Dedifferentiated amniotic fluid mesenchymal stem cell (primary cell): ENCODE results near the gene UBLCP1.
A peak's percentile ranks its signal among the peaks of the same experiment; 100 is the strongest.

Experiments used
- DNase-seq: peaks from one replicate; pipeline ENCODE4 v3.0.0-alpha.2; 2016; ENCODE audit errors: extremely low spot score

UBLCP1 gene

DNA sequence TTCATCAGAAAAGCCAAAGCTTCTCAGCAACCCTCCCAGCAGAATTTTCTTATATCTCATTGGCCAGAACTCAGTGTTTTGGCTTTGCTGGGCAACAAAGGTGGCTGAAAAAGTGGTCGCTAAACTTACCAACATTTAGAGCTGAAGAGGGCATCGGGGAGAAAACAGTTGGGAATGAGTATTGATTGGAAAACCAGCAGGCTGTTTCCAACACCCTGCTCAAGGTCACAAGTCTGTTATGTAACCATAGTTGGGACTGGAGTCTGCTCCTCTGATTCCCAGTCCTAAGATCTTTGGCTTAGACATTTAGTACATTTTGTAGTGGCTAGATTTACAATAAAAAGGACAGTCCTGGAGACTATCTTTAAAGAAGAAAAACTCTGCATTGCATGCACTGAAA, 50.1 kb downstream of the UBLCP1 start:
- DNase-seq, result no peak

DNA sequence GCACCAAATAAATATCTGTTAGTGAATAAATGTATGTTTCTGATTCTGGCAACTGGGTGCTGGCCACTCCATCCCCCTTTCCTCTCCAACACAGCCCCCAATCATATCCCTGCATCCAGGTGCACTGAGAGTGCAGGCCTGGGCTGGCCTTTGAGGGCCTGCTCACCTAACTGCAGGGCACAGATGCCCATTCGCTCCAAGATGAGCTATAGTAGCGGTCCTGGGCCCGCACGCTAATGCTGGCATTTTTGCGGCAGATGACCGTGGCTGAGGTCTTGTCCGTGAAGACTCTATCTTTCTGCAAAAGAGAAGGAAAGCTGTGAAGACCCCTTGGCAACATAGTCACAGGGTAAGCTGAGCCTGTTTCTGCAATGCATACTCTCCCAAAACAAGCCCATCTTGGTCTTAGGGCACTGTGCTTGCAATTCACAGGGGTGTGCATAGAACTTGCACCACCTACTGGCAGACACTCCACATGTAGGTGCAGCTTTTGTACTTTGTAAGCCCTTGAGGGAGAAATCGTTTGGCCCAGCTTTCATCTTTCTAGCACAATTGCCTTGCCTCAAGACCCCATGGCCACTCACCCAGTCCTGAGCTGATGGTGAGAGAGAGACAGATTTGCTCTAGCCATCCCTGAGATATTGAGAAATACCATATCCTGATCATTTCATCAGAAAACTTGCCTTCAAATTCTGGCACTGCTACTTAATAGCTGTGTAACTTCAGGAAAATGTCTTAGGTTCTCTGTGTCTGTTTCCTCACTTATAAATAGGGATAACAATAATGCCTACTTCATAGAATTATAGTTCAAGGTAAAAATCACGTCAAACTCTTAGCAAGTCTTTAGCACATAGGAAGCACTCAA, 53.7 kb downstream of the UBLCP1 start:
- no peak for DNase-seq

DNA sequence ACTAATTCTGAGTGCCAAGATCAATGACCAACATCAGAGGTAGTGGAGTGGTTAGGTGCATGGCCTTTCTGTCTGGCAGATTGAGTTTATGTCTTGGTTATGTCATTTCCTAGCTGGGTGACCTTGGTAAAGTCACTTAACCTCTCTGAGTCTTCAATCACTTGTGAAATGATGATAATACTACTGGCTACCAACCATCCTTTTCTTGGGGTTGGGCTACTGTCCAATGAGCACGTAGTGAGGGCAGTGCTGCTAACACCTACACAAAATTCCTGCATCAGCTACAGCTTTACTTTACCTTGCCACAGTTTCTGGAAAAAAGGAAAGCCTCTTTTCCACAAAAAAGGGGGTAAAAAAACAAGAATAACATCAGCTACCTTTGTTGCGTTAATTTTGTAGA, 54.8 kb downstream of the UBLCP1 start:
- DNase-seq, result no peak

DNA sequence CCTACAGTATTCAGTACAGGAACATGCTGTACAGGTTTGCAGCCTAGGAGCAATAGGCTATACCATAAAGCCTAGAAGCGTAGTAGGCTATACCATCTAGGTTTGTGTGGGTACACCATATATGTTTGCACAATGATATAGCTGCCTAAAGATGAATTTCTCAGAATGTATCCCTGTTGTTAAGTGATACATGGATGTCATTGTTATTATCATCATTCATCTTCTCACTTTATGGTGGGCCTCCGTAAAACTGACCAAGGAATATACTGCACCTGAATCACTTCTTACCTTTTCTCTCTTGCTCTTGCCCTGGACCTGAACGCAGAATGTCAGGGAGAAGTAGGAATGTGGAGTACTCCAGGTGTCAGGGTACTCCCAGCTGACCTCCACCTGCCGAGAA, 55.4 kb downstream of the UBLCP1 start:
- no peak for DNase-seq

DNA sequence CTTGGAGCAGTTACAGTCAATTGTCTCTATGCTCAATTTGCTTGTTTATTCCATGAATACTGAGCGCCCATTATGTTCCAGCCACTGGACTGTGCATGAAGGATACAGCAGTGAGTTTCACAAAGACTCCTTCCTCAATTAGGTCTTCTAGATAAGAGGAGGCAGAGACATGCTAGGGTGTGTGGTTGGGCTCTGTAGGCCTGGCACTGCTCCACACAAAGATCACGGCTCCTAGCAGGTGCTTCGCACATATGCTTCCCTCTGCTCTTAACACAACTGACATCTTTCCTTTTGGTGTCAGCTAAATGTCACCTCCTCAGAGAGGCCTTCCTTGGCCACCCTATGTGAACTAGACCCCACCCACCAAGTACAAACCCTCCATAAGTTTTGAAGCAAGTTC, 56.3 kb downstream of the UBLCP1 start:
- no peak for DNase-seq

DNA sequence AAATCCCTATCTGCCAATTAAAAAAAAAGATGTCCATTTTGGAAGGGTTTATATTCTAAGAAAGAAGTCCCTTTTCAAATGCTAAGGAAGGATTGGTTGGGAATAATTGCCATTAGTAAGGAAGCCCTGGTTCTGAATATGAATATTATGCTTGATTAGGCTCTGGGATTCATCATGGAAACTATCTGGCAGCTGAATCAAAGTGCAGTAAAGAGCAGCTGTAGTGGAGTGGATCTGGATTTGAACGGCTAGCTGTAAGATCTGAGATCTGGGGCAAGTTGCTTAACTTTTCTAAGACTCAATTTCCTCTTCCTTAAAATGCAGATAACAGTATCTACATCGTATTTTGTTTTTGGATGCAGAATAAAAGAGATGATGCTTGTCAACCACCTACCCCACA, 56.7 kb downstream of the UBLCP1 start:
- no peak for DNase-seq

DNA sequence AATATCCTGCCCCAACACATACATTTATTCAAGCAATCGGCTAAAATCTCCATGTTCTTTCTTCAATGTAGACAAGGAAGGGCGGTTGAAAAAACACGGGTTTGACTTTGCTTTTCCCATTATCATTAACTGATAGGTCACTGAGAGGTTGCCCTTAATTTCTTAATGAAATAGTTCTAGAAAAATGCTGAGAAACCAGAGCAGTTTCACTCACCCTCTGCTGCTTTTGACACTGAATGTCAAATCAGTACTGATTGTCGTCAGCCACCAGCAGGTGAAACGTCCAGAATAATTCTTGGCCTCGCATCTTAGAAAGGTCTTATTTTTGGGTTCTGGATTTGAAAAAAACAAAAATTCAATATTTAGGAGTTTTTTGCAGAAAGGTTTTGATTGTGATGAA, 59.1 kb downstream of the UBLCP1 start:
- DNase-seq, result no peak

DNA sequence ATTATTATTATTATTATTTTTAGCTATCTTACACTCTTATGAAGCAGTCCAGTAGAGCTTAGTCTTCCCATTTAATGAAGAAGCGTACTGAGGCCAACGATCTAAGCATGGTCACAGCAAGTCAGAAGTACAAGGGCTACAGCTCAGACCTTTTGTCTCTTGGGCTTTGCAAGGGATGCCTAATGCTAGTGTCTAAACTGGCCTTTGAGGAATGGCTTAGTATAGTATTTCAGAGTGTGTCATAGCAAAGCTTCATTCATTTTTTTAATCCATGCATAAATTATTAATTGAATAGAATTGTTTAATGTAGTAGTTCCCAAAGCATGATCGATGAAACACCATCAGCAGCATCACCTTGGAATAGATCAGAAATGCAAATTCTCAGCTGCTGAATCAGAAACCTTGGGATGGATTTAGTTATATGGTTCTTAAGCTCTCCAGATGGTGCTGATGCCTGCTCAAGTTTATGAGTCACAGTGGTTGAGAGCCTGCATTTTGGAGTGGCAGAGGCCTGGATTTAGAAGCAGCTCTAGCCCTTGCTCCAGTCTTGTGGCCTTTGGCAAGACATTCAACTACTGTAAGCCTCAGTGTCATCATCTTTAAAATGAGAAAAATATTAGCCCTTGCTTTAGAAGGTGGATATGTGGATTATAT, 61.1 kb downstream of the UBLCP1 start:
- peak; percentile 79 for DNase-seq

DNA sequence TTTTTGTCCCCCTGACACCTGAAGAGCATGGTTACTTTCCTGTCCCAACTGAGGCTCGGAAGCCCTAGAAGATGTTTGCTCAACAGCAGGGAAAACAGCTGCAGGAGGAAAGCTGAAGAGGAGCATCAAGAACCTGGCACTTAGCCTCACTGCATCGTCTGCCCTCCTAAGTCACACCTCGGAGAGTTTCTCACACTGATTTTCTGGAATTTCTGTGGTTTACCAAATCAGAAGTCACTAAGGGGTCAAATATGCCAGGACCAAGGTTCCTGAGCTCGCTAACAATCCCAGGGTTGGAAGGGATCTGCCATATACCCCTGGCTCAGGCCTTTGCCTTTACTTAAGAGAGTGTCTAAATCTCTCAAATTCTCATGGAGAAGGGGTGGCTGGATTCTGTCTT, 61.9 kb downstream of the UBLCP1 start:
- no peak for DNase-seq

DNA sequence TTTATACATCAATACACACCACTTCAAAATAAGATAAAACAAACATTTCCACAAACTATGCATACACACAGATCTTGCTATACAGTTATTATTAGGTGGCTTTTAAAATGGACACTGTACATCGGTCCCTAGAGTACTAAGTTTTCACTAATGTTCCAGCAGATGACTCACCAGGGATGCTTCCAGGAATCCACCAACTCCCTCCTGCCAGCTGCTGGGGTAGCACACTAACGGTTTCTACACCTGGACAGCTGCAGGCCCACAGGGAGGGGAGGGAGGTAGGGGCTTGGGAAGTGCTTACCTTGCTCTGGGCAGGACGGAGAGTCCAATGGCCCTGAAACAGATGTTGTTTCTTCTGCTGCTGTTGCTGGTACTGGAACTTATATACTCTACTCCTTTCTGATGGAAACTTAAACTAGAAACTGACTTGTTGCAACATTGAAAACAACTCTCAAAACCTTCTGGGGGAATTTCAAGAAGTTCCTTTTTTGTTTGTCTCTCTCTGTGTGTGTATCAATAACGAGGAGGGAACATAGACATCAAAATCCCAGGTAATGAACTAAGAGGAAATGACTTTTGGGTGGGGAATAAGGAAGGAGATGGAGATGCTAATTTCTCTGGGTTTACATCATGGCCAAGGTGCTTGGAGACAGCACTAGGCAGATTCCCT, 67.2 kb downstream of the UBLCP1 start, which contains the start of gene IL12B:
Gene IL12B, minus strand, starts transcription at position 357 of the 670 bp plus-strand sequence. CDS start 3,705 bp downstream, outside the sequence.
- no peak for DNase-seq

DNA sequence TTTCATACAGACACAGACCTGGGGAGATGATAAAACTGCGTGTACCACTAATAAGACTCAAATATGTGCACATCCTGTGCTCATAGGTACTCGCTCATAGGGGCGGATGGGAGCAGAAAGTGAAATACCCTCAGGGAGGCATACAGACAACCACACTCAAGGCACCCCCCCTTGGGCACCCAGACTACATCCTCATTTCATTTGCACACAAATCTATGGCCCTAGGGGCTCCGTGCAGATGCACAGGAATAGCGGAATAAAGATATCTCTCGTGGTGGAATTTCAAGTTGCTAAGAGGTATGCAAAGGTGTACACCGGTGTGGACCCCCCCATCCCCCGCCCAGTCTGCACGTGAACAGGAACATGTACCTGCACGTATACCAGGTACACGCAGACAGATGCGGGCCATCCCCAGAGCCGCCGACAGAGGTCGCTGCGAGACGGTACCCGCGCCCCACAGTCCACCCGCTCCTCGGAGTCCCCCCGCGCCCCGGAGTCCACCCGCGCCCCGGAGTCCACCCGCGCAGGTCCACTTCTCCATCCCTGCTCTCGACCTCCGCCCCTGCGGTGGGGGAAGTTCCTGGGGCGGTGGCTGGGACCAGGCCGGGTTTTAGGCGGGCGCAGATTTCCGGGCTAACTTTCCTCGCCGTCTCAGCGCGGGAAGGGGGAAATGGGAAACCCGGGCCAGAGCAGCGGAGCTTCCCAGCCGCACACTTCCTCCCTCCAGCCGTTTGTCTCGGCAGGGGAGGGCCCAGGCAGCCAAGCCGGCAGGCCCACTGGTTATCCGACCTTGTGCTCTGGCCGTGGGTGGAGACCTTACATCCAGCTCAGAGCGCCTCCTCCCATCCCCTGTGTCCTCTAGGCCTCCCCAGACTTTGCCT, 68.2 kb downstream of the UBLCP1 start:
- DNase-seq, result no peak

DNA sequence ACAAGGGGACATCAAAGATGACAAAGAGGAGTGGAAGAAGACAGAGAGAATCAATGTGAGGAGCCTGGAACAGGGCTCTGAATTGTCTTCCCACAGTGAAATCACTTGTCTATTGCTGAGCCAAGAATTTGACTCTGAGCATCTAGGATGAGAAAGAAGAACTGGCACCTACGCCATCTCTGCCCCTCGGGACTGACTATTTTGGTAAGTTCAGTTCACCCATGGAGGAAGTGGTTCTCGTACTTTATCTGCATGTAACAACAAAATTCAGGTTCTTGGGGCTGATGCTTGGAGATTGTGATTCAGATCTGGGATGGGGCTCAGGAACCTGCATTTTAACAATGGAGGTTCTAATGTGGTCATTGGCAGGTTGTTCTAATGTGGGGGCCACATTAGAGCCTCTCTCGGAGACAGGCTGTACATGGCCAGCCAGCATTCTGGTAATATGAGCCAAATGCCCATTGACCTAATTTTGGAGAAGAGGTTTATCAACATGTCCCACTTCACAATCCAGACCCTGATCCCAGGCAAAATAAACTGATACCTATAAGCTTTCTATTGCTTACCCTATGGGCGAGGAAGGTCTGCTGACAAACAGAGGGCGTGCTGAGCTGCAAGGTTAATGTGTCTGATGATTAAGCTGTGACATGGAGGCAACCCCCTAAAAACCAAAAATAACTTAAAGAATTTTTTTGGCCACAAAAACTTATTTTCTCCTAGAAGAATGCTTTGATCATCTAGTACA, 69.9 kb downstream of the UBLCP1 start:
- DNase-seq, result no peak

DNA sequence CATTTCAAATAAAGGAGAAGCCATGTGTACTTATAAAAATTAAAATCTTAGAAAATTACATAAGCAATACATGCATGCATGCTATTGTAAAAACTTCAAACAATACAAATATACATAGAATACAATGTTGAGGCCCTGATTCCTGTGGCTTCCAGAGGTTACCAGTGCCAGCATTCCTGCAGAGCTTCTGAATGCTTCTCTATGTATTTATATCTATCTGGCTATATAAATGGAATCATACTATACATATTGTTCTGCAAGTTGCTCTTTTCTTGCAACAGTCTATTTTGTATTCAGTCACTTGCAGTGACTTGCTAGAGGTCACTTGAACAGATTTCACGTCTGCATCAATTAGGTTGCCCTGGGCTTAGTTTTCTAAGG, 70.4 kb downstream of the UBLCP1 start:
- DNase-seq, result no peak
